ENCODE data around the gene COL25A1.

The COL25A1 gene

GRCh38 chr4:108933046-108933445, 369.4 kb downstream of the COL25A1 start:
- TF ChIP-seq TAF1 (IDR thresholded peaks at IDR 0.05; ENCODE audit: borderline replicate concordance, low read depth, low read length) (no peak), POLR2AphosphoS5 (IDR thresholded peaks at IDR 0.05; ENCODE audit: low read depth, low read length) (no peak), POLR2A (IDR thresholded peaks at IDR 0.05; ENCODE audit: low read depth, low read length) (no peak)
- FAIRE-seq (no peak), DNase-seq (ENCODE audit: insufficient read length) (no peak)

GRCh38 chr4:108931926-108932325, 370.5 kb downstream of the COL25A1 start:
- no peak for DNase-seq (ENCODE audit: insufficient read length)
- FAIRE-seq, result no peak
- no peak for TF ChIP-seq POLR2AphosphoS5 (IDR thresholded peaks at IDR 0.05; ENCODE audit: low read depth, low read length)
- TF ChIP-seq POLR2A (IDR thresholded peaks at IDR 0.05; ENCODE audit: low read depth, low read length), result no peak
- TF ChIP-seq TAF1 (IDR thresholded peaks at IDR 0.05; ENCODE audit: borderline replicate concordance, low read depth, low read length), result no peak

DNA sequence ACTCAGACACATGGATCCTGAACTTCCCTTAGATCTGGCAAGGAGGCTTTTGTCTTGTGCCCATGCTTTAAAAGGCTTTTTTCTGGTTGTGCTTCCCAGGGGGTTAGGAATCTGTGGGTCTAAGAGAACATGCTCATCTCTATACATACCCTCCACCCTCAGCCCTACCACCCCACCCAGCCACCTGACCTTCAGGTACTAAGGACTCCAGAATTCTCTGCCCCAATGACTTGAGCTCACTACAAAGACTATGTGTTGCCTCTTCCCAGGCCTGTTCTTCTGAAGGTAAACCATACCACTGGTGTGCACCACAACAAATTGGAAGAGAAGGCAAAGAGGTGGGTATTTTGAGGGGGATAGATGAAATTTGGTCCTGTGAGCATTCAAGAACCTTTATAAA, 372.3 kb downstream of the COL25A1 start:
- FAIRE-seq (no peak), DNase-seq (ENCODE audit: insufficient read length) (no peak)
- TF ChIP-seq POLR2AphosphoS5 (IDR thresholded peaks at IDR 0.05; ENCODE audit: low read depth, low read length) (no peak), POLR2A (IDR thresholded peaks at IDR 0.05; ENCODE audit: low read depth, low read length) (no peak), TAF1 (IDR thresholded peaks at IDR 0.05; ENCODE audit: borderline replicate concordance, low read depth, low read length) (no peak)

GRCh38 chr4:108926781-108927180, 375.7 kb downstream of the COL25A1 start:
- DNase-seq (ENCODE audit: insufficient read length) (no peak), FAIRE-seq (no peak)
- TF ChIP-seq TAF1 (IDR thresholded peaks at IDR 0.05; ENCODE audit: borderline replicate concordance, low read depth, low read length), result no peak
- TF ChIP-seq POLR2A (IDR thresholded peaks at IDR 0.05; ENCODE audit: low read depth, low read length), result no peak
- no peak for TF ChIP-seq POLR2AphosphoS5 (IDR thresholded peaks at IDR 0.05; ENCODE audit: low read depth, low read length)

DNA sequence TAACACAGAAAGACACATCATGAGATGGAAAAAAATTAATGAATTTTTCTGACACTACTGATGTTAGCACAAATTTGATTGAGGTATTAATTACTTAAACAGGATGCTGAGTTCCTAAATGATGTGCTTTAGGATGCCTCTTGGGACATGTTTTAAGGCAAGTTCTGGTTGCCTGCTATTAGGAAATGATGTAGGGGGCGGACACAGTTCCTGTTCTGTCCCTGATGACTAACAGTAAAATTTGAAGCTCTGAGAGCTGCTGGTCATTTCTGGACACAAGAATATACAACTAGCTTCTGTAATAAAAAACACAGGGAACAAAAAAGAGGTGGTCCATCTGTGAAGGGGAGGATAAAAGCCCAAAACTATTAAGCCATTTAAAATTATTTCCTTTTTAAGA, 376.4 kb downstream of the COL25A1 start:
- FAIRE-seq (no peak), DNase-seq (ENCODE audit: insufficient read length) (no peak)
- TF ChIP-seq POLR2A (IDR thresholded peaks at IDR 0.05; ENCODE audit: low read depth, low read length) (no peak), POLR2AphosphoS5 (IDR thresholded peaks at IDR 0.05; ENCODE audit: low read depth, low read length) (no peak), TAF1 (IDR thresholded peaks at IDR 0.05; ENCODE audit: borderline replicate concordance, low read depth, low read length) (no peak)

GRCh38 chr4:108922191-108922590, 380.3 kb downstream of the COL25A1 start:
- no peak for FAIRE-seq
- TF ChIP-seq POLR2A (IDR thresholded peaks at IDR 0.05; ENCODE audit: low read depth, low read length) (no peak), TAF1 (IDR thresholded peaks at IDR 0.05; ENCODE audit: borderline replicate concordance, low read depth, low read length) (no peak), POLR2AphosphoS5 (IDR thresholded peaks at IDR 0.05; ENCODE audit: low read depth, low read length) (no peak)
- DNase-seq (ENCODE audit: insufficient read length), result no peak

- TF ChIP-seq TAF1 (IDR thresholded peaks at IDR 0.05; ENCODE audit: borderline replicate concordance, low read depth, low read length), result no peak
- no peak for TF ChIP-seq POLR2AphosphoS5 (IDR thresholded peaks at IDR 0.05; ENCODE audit: low read depth, low read length)
- no peak for TF ChIP-seq POLR2A (IDR thresholded peaks at IDR 0.05; ENCODE audit: low read depth, low read length)
- no peak for FAIRE-seq
- no peak for DNase-seq (ENCODE audit: insufficient read length)
Observed at GRCh38 chr4:108920395-108921087, 381.9 kb downstream of the COL25A1 start.

GRCh38 chr4:108919226-108919893, 383.1 kb downstream of the COL25A1 start:
- DNase-seq (ENCODE audit: insufficient read length), result no peak
- no peak for TF ChIP-seq TAF1 (IDR thresholded peaks at IDR 0.05; ENCODE audit: borderline replicate concordance, low read depth, low read length)
- TF ChIP-seq POLR2A (IDR thresholded peaks at IDR 0.05; ENCODE audit: low read depth, low read length), result no peak
- TF ChIP-seq POLR2AphosphoS5 (IDR thresholded peaks at IDR 0.05; ENCODE audit: low read depth, low read length), result no peak
- no peak for FAIRE-seq

DNA sequence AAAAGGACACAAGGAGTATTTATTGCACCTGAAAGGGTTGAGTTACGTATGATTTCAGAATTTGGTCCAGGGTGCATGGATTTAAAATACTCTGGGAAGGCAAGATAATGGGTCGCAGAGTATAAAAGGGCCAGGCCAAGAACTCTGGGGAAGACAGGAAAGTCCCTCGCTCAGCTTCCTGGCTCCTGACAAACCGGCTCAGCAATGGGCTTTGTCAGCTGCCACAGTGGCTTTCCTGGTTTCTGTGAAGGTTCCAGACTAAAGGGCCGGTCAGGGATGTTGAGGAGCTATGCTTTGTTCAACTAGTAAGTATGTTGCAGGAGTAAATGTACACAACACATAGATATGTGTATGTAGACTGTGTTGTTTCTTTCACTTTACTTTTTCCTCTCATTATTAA, 385.2 kb downstream of the COL25A1 start:
- no peak for FAIRE-seq
- DNase-seq (ENCODE audit: insufficient read length), result no peak
- TF ChIP-seq POLR2A (IDR thresholded peaks at IDR 0.05; ENCODE audit: low read depth, low read length) (no peak), POLR2AphosphoS5 (IDR thresholded peaks at IDR 0.05; ENCODE audit: low read depth, low read length) (no peak), TAF1 (IDR thresholded peaks at IDR 0.05; ENCODE audit: borderline replicate concordance, low read depth, low read length) (no peak)

DNA sequence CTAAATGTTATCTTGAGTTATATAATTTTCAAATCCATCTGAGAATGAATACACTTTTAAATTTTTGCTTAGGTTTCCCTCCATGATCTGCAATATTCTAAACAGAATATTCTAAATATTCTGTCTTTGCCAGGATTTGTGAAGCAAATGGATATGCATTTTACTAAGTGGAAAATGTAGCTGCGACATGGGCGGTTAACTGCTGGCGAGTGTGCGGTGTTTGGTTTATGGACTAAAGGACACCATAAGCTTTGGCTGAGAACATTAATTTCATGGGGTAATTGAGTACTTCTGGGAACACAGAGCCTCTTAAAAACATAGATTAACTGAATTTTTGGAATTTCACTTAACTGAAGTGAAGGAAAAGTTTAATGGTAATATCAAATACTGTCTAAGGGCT, 385.8 kb downstream of the COL25A1 start:
- no peak for DNase-seq (ENCODE audit: insufficient read length)
- no peak for FAIRE-seq
- TF ChIP-seq POLR2AphosphoS5 (IDR thresholded peaks at IDR 0.05; ENCODE audit: low read depth, low read length), result no peak
- TF ChIP-seq TAF1 (IDR thresholded peaks at IDR 0.05; ENCODE audit: borderline replicate concordance, low read depth, low read length), result no peak
- no peak for TF ChIP-seq POLR2A (IDR thresholded peaks at IDR 0.05; ENCODE audit: low read depth, low read length)

- FAIRE-seq (no peak), DNase-seq (ENCODE audit: insufficient read length) (no peak)
- TF ChIP-seq POLR2AphosphoS5 (IDR thresholded peaks at IDR 0.05; ENCODE audit: low read depth, low read length), result no peak
- no peak for TF ChIP-seq POLR2A (IDR thresholded peaks at IDR 0.05; ENCODE audit: low read depth, low read length)
- TF ChIP-seq TAF1 (IDR thresholded peaks at IDR 0.05; ENCODE audit: borderline replicate concordance, low read depth, low read length), result no peak
Observed at GRCh38 chr4:108906866-108907367, 395.5 kb downstream of the COL25A1 start.

DNA sequence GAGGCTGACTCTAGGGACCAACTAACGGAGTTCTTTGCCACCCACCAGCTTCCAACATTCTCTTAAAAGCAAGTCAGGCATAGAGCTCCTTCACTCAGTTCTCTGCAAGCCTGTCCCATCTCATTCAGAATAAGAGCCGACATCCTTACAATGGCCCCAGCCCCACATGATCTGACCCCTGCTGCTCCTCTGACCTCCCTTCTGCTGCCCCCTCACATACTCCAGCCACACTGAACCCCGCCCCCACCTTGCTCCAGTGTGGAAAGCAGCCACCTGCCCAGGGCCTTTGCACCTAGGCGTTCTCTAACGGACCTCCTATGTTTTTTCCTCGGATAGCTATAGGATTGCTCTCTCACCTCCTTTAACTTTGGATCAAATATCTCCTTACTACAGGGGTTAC, 396.5 kb downstream of the COL25A1 start:
- DNase-seq (ENCODE audit: insufficient read length) (no peak), FAIRE-seq (no peak)
- TF ChIP-seq POLR2AphosphoS5 (IDR thresholded peaks at IDR 0.05; ENCODE audit: low read depth, low read length), result no peak

All from GM12892 (cell line).